ENCODE data around the gene KPNB1. TPM values are rescaled to one million over a fixed set of nuclear protein-coding genes. Genes with fewer than 3 reads are reported as not detected.

Gene KPNB1
- total RNA-seq, 4 donors from 2014 or later = 179 to 236 (median 205) TPM

DNA sequence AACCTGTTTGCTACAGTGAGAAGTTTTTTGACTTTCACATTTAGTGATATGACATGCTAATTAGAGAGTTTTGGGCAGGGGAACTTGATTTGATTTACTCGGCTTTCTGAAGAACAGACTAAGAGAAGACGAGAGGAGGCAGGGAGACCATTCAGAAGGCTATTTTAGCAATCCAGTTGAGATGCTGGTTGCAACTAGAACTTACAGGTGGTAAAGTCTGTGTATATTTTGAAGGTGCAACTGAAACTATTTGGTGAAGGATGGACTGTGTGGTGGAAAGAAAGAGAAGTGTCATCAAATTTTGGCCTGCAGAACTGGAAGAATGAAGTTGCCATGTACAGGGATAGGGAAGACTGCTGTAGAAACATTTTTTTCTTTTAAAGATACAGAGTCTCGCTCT, 42.2 kb upstream of the KPNB1 start:
- intact Hi-C loops (cut with DNase I) = no loop called here
- no peak overlapping the region for H3K27ac ChIP-seq (replicated peaks in 1 of 4)
- peaks cover 35 to 74% (median 67%) of the 10 kb centered on the region in 4 donors for H3K36me3 ChIP-seq

DNA sequence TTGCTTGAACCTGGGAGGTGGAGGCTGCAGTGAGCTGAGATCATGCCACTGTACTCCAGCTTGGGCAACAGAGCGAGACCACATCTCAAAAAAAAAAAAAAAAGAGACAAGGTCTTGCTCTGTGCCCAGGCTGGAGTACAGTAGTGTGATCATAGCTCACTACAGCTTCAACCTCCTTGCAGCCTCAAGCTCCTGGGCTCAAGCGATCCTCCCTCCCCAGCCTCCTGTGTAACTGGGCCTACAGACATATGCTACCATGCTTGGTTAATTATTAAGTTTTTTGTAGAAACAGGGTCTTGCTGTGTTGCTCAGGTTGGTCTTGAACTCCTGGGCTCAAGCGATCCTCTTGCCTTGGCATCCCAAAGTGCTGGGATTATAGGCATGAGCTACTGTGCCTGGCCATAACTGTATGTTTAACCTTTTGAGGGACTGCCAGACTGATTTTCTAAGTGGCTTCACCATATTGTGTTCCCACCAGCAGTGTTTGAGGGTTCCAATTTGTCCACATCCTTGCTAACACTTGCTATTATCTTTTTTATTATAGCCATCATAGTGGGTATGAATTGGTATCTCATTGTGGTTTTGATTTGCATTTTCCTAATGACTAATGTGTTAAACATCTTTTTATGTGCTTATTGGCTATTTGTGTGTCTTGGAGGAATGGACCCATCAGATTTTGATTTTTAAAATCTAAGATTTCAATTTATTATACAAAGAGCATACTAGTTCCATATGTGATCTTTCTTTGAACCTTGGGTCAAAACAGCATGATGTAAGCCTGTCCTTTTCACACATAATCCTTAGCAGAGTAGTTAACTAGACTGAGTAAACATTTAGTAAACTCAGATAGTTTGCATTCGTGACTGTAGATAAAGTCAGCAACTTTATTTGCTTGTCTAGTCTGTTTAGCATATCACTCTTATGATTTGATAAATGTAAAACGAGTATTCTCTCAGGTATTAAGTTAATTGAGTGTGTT, 38.1 kb upstream of the KPNB1 start:
- Histone ChIP-seq H3K4me3 (no peak overlapping the region), H3K27ac (replicated peaks in 1 of 4) (no peak overlapping the region), H3K36me3 (peaks cover 29 to 75% (median 71%) of the 10 kb centered on the region in 4 donors), H3K27me3 (no peaks in the 10 kb centered on the region), H3K9me3 (no peaks in the 10 kb centered on the region), H3K4me1 (peaks cover 0 to 5% (median 2%) of the 10 kb centered on the region in 4 donors)
- DNase-seq (ENCODE audit: extremely low spot score) = no peak
- intact Hi-C loops (cut with DNase I) = no loop called here
- TF ChIP-seq POLR2A (IDR thresholded peaks at IDR 0.05; ENCODE audit: low read depth) (no peak), EP300 (IDR thresholded peaks at IDR 0.05) (no peak), POLR2AphosphoS5 (IDR thresholded peaks at IDR 0.05) (no peak)
- TF ChIP-seq, protein P1, sequence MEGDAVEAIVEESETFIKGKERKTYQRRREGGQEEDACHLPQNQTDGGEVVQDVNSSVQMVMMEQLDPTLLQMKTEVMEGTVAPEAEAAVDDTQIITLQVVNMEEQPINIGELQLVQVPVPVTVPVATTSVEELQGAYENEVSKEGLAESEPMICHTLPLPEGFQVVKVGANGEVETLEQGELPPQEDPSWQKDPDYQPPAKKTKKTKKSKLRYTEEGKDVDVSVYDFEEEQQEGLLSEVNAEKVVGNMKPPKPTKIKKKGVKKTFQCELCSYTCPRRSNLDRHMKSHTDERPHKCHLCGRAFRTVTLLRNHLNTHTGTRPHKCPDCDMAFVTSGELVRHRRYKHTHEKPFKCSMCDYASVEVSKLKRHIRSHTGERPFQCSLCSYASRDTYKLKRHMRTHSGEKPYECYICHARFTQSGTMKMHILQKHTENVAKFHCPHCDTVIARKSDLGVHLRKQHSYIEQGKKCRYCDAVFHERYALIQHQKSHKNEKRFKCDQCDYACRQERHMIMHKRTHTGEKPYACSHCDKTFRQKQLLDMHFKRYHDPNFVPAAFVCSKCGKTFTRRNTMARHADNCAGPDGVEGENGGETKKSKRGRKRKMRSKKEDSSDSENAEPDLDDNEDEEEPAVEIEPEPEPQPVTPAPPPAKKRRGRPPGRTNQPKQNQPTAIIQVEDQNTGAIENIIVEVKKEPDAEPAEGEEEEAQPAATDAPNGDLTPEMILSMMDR (IDR thresholded peaks at IDR 0.05) = no peak
- 90% methylated on average over 5 of the region's 5 CpGs for WGBS

More for the DNA sequence above, 42.2 kb upstream of the KPNB1 start:
- 93% methylated on average over 3 of the region's 3 CpGs for WGBS
- no peak overlapping the region for H3K4me3 ChIP-seq
- no peaks in the 10 kb centered on the region for H3K9me3 ChIP-seq
- no peak for DNase-seq (ENCODE audit: extremely low spot score)
- H3K27me3 ChIP-seq = no peaks in the 10 kb centered on the region
- peaks cover 3 to 21% (median 12%) of the 10 kb centered on the region in 4 donors for H3K4me1 ChIP-seq
- TF ChIP-seq EP300 (IDR thresholded peaks at IDR 0.05) (no peak), POLR2AphosphoS5 (IDR thresholded peaks at IDR 0.05) (no peak), POLR2A (IDR thresholded peaks at IDR 0.05; ENCODE audit: low read depth) (no peak)
- TF ChIP-seq, protein P1 (IDR thresholded peaks at IDR 0.05) = no peak

DNA sequence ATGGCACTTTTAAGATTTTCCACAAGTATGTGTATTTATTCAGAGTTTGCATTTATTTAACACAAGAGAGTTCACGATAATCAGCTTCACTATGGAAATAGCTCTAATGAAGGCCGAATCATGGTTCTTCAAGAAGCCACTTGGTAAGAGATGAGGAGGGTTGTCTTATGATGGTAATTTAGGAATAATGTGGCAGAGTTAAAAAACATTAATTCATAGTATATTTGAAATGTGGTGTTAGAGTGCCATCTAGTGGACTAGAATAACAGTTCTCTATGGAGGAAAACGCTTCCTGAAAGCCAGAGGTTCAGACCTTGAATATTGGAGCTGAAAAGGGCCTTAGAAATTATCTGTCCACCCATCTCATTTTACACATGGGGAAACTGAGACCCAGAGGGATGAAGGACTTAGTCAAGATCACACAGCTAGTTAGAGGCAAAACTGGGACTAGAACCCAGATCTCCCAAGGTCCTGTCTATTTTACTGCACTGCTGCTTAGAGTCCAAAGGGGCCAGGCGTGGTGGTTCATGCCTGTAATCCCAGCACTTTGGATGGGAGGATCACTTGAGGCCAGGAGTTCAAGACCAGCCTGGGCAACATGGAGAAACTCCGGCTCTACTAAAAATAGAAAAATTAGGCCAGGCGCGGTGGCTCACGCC, 33.8 kb upstream of the KPNB1 start:
- Histone ChIP-seq H3K27me3 (no peaks in the 10 kb centered on the region), H3K27ac (replicated peaks in 1 of 4) (peak overlapping the region in 1 of 4 donors; percentile 14), H3K9me3 (no peaks in the 10 kb centered on the region), H3K36me3 (peaks cover 31 to 88% (median 71%) of the 10 kb centered on the region in 4 donors), H3K4me3 (no peak overlapping the region), H3K4me1 (peaks cover 5 to 28% (median 26%) of the 10 kb centered on the region in 4 donors)
- intact Hi-C loops (cut with DNase I) = loop anchor here (5.0 kb wide), 1 partner anchor 114 kb away; no protein-coding TSS in a partner anchor
- TF ChIP-seq, protein P1 (IDR thresholded peaks at IDR 0.05) = peak; percentile 72 to 75 (median 75)
- TF ChIP-seq POLR2AphosphoS5 (IDR thresholded peaks at IDR 0.05) (peak in 1 of 2 donors; percentile 51), EP300 (IDR thresholded peaks at IDR 0.05) (no peak), POLR2A (IDR thresholded peaks at IDR 0.05; ENCODE audit: low read depth) (no peak)
- WGBS = 72% methylated on average over 7 of the region's 8 CpGs
- DNase-seq (ENCODE audit: extremely low spot score) = no peak

DNA sequence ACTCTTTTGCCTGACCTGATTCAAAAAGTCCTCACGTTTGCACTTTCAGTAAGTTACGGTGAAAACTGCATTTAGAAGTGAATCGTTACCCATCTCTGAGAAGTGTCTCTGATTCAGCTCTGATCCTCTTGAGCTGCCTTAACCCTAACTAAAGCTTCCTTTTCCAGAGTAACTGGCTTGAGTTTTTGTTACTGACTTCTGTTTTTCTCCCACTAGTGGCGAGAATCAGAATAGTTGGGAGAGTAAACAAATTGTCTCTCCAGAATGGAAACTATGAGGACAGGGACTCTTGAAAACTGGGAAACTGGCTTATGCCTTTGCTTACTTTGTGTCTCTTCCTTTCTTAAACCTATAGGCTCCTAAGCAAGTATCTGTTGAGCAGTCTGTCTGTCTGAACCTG, 31.3 kb upstream of the KPNB1 start:
- intact Hi-C loops (cut with DNase I) = loop anchor here (5.0 kb wide), 1 partner anchor 116 kb away; no protein-coding TSS in a partner anchor

More for the DNA sequence above, 31.3 kb upstream of the KPNB1 start:
- H3K36me3 ChIP-seq = peaks cover 24 to 85% (median 57%) of the 10 kb centered on the region in 4 donors
- no peaks in the 10 kb centered on the region for H3K27me3 ChIP-seq
- DNase-seq (ENCODE audit: extremely low spot score) = no peak
- H3K9me3 ChIP-seq = no peaks in the 10 kb centered on the region
- no peak overlapping the region for H3K4me3 ChIP-seq
- H3K4me1 ChIP-seq = peaks cover 13 to 49% (median 48%) of the 10 kb centered on the region in 4 donors
- peak overlapping the region; percentile 57 to 78 (median 62) for H3K27ac ChIP-seq (replicated peaks in 1 of 4)
- WGBS = 67% methylated on average over 4 of the region's 4 CpGs
- TF ChIP-seq EP300 (IDR thresholded peaks at IDR 0.05) (no peak), POLR2AphosphoS5 (IDR thresholded peaks at IDR 0.05) (no peak), POLR2A (IDR thresholded peaks at IDR 0.05; ENCODE audit: low read depth) (no peak)
- TF ChIP-seq, protein P1 (IDR thresholded peaks at IDR 0.05) = peak in 1 of 3 experiments; percentile 39
